GM19023 (cell line): ENCODE measurements around the gene ATF3.
"Not testable (repeated sequence)": the region's sequence is repeated elsewhere in the genome, so short reads cannot be mapped to it uniquely, and the experiment has no call there.

Source experiments
- ATAC-seq: cut with Tn5 transposase; IDR thresholded peaks from one replicate; pipeline ENCODE4 v1.9.1; 2021; ENCODE audit warnings: mild to moderate bottlenecking, moderate library complexity; ENCODE audit not compliant: unreplicated experiment

Gene ATF3

DNA sequence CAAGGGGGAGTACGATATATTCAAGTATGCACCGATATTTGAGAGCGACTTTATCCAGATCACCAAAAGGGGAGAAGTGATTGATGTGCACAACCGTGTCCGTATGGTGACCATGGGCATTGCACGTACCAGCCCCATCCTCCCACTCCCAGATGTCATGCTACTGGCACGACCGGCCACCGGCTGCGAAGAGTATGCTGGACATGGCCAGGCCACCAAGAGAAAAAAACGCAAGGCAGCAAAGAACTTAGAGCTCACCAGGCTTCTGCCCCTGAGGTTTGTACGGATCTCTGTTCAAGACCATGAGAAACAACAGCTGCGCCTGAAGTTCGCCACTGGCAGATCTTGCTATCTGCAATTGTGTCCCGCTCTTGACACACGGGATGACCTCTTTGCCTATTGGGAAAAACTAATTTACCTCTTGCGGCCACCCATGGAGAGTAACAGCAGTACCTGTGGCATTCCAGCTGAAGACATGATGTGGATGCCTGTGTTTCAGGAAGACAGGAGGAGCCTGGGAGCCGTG, 16.5 kb downstream of the ATF3 start:
- no peak for ATAC-seq

DNA sequence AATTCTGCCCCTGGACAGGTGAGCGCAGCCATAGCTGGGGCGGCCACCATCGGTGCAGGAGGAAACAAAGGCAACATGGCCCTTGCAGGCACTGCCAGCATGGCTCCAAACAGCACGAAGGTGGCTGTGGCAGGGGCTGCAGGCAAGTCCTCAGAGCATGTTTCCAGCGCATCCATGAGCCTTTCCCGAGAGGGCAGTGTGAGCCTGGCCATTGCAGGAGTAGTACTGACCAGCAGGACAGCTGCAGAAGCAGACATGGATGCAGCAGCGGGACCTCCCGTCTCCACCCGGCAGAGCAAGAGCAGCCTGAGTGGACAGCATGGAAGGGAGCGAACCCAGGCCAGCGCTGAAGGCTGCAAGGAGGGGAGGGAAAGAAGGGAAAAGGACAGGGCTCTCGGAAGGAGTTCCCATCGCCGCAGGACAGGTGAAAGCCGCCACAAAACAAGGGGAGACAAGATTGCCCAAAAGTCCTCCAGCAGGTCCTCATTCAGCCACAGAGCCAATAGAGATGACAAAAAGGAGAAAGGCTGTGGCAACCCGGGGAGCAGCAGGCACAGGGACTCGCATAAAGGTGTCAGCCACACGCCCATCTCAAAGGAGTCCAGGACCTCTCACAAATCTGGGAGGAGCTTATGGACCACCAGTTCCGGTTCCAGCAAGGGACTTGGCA, 17.4 kb downstream of the ATF3 start:
- ATAC-seq: no peak

DNA sequence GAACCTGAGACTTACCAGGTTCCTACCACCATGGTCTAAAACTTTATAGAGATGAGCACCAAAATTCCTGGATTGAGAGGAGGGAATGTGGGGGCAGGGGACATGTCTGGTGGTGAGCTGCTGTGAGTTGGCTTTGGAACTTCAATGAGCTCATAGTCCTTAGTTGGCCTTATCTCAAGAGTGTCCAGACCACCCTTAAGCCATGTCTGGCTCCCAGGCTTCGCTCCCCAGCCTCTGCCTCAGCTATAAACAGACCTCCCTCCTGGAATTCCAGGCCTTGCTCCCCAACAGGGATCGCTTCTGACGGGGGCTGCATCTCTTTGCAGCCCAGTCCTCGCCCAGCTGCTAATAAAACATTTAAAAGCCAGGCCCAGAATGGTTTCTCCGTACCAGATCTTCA, 19.5 kb downstream of the ATF3 start:
- ATAC-seq: no peak

DNA sequence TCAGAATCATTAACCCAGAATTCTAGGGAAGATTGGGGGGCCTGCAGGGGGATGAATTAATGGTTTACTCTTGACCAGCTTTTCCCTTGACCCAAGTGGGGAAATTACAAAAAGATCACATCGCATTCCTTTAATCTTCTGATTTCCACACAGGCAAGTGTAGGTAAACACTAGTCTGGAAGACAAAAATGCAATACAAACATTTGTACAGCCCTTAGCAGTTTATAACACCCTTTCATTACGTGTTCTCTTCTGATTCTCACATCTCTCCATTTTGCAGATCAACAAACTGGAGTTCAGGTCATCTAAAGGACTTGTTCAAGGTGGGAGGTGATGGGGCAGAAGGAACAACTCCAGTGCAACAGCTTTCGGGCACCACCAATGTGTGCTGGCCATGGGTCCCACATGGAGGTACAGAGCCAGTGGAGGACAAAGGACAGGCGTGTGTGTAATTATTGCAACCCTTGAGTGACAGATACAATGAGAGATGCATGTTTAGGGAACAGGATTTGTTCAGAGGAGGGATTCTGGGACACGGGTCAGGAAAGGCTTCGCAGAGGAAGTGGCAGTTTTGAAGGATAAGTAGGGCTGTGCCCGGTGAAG, 20.4 kb downstream of the ATF3 start:
- ATAC-seq: no peak

DNA sequence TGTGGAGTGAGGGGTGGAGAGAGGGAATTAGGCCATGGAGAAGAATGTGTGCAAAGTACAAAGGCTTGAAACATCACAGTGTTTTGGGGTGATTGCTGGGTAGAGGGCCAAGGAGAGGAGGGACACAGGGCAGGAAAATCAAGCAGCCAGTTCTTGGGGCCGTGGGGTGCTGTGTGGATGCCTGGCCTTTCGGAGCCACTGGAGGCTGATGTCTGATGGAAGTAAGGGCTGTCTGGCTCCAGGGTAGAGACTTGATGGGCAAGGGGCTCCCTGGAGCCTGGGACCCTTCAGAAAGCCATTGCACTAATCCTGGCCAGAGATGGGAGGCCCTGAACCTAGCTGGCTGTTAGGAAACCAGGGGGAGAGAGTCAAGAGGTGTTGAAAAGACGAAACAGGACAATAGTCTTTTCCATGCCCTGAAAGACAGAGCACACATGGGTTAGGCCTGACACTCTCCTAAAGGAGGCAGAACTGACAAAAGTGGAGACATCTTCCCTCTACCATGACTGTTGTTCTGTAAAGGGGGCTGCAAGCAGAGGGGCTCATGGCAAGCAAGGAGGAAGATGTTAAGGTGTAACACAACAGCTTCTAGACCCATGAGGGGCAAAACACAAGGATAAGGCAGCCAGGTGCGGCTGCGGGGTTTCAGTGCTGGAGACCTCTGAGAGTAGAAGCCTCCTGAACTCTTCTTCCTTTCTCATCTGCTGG, 21.0 kb downstream of the ATF3 start:
- ATAC-seq: no peak

- ATAC-seq: peak; percentile 94
Measured at GRCh38 chr1:212630158-212630900, 21.8 kb downstream of the ATF3 start.

GRCh38 chr1:212633161-212633560, 24.6 kb downstream of the ATF3 start:
- ATAC-seq: no peak

DNA sequence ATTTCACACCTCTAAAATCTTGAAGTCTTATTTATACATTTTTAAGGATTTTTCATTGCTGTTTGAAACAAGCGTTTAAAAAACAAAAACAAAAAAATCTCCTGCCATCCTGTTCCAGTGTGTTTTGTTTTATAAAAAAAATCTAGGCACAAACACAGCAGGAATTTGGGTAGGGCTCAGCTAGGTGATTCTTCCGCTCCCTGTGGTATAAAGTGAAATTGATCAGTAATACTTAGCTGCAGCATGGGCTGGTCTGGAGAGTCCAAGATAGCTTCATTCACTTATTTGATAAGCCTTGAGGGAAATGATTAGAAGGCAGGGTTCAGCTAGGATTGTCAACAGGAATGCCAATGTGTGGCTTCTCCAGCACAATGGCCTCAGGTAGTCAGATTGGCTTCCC, 25.7 kb downstream of the ATF3 start:
- ATAC-seq: no peak

DNA sequence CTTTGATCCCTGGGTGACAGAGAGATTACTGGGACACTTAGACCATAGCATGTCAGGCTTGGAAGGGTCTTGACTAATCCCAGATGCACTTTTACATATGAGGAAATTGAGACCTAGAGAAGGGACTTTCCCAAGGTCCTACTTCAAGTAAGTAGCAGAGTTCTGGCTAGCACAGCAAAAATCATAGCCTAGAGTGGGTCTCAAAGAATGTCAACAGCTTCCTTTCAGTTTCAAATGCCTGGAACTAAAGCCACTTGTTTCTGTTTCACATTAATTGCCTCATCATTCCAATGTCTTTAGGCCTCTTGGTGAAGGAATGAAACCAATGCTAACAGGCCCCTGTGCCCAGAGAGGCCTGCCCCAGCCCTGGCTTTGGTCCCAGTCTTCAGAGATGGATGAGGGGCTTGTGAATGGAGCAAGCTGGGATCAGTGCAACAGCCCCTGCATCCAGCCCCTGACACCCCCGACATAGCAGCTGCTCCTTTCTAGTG, 26.6 kb downstream of the ATF3 start:
- ATAC-seq: no peak

DNA sequence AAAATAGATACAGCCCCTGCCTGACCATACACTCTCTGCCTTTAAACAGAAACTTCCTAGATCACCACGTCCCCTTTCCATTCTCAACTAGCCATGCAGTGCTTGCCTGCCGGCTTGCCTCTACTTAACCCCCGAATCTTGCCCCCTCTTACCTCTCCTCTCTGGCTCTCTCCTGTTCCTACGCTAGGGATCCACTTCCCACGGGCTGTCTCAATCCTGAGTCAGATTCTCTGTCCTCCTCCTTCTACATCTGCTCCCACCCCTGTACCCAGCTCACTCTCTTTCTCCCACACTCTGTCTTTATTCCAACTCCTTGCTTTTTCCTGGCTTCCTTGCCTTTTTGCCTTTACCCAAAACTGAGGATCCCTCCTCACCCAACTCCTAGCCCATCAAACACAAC, 29.3 kb downstream of the ATF3 start:
- no peak for ATAC-seq

DNA sequence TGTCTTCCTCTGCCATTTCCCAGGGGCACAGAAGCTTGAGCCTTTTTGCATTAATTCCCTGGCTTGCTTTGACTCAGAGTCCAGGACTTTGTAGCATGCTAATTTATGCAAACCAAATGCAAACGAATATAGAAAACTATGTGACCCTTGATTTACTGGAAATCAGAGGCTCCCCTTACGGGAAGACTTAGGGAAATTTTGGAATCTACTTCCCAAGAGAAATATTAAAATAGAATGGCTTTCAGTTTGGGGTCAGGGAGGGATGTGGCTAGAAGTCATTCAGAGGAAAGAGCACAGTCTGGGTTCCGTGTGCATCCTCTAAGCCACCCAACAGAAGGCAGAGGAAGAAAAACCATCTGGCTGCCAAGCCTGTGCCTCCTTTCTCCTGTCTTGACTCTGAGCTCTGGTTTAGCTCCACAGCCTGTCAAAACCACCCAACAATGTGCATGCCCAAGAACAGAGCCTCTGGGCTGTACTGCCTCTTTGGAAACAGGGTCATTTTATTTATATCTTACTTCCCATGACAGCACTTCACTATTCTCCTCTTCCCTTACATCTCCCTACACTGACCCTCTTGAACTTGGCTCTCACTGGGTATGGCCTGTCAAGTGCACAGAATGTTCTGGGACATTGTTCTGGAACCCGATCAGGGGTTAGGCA, 30.1 kb downstream of the ATF3 start:
- no peak for ATAC-seq

GRCh38 chr1:212639524-212639923, 31.0 kb downstream of the ATF3 start:
- ATAC-seq: not testable (repeated sequence)

DNA sequence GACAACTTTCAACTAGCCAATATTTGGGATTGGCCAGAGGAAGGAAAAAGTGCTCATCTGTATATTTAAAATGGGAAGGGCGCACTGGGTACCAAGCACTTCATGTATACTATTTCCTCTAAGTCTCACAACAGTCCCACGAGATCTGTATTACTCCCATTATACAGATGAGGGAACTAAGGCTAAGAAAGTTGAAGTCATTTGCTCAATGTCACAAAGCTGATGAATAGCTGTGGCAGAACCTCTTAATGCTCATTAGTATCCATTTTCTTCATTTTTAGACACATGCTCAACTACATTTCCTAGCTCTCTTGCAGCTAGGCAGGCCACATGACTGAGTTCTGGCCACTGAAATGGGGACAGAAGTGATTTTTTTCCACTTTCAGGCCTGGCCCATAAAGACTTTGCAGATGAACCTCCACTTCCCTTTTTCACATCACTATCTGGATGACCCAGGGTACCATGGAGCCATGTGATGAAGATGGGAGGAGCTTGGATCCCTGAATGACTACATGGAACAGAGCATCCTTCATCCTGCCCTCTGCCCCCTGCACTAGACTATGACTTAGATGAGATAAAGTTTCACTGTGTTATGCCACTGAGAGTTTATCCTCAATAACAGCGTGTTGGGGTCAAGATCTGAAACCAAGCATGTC, 31.8 kb downstream of the ATF3 start:
- no peak for ATAC-seq

GRCh38 chr1:212641956-212642355, 33.4 kb downstream of the ATF3 start:
- no peak for ATAC-seq

DNA sequence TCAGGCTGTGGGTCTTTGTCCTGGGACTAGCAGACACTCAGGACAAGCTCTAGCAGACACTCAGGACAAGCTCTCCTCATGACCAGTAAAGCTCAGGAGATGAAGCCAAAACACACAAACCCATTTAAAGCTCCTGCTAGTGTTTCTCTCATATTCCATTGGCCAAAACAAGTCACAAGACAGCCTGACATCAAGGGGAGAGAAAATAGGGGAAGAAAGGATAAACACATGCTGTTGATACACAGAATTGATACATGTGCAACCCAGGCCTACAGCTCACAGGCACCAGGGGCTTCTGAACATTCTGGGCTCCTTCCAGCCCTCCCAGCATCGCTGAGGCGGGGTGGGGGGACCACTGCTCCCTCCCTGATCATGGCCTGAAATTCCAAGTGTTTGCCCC, 35.3 kb downstream of the ATF3 start:
- ATAC-seq: no peak

- ATAC-seq: no peak
Measured at GRCh38 chr1:212644866-212645545, 36.4 kb downstream of the ATF3 start.

- no peak for ATAC-seq
Measured at GRCh38 chr1:212645546-212646543, 37.3 kb downstream of the ATF3 start.

DNA sequence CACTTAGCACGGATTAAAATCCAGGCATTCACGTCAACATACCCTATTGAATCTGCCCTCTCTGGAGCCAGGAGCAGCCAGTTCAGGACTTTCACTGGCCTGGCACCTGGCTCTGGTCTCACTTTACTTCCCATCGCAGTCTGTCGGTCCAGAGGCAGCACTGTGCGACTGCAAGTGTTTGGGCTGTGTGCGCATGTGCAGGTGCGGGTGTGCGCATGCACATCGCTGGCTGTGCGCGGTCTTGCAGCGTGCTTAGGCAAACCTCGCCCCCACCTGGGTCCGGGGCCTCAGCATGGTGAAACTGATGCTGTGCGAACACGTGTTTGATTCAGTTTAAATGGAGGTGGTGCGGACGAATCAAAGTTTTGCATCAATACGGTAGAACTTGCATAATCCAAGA, 38.0 kb downstream of the ATF3 start:
- no peak for ATAC-seq
